HCT116 (cell line): Measurements from ENCODE around the gene ERVFRD-1.

Experiments
- EZH2 ChIP-seq: fragments of 200-600 bp; sonication (generic); IDR thresholded peaks from 2 replicates; pipeline ENCODE4 v1.6.1; 2017; ENCODE audit warnings: antibody characterized with exemption, mixed run types
- POLR2A ChIP-seq: IDR thresholded peaks from 2 replicates; pipeline ENCODE4 v1.7.0; 2011; ENCODE audit warnings: borderline replicate concordance; ENCODE audit not compliant: insufficient read depth, insufficient read length; ENCODE audit errors: extremely low read depth
- TCF7L2 ChIP-seq: IDR thresholded peaks from 2 replicates; pipeline ENCODE4 v1.7.0; 2011; ENCODE audit warnings: borderline replicate concordance, inconsistent platforms; ENCODE audit not compliant: insufficient read depth, insufficient read length; ENCODE audit errors: extremely low read depth
- ZFX ChIP-seq: fragments of 450-650 bp; IDR thresholded peaks from 2 replicates; pipeline ENCODE4 v1.6.1; 2017

- TF ChIP-seq TCF7L2 (no peak), EZH2 (no peak), ZFX (no peak), POLR2A (no peak)
Measured at GRCh38 chr6:11055127-11055627, 56.3 kb downstream of the ERVFRD-1 start.
